Measurements from ENCODE around the gene MCFD2. TPM values are rescaled to one million over a fixed set of nuclear protein-coding genes. Genes with fewer than 3 reads are reported as not detected.
A peak's percentile ranks its signal among the peaks of the same experiment; 100 is the strongest.

Gene MCFD2
- polyA plus RNA-seq, 1 experiment: 166 TPM

GRCh38 chr2:46954951-46955571, 39.5 kb upstream of the MCFD2 start:
- H3K36me3 ChIP-seq (ENCODE audit: control insufficient read depth, insufficient read depth, low read length): peaks cover 50% of the 10 kb centered on the region
- TF ChIP-seq CTCF (IDR thresholded peaks at IDR 0.05; ENCODE audit: insufficient read depth, low read depth, low read length): no peak
- ChIA-PET CTCF (interaction anchor here (0.9 to 1.1 kb wide), 3 partner anchors 10 to 367 kb away, joined by 3 to 4 read pairs (median 3); no protein-coding TSS in a partner anchor), POLR2A (interaction anchor here (0.6 kb wide), 1 partner anchor 76 kb away, joined by 5 read pairs; no protein-coding TSS in a partner anchor)
- DNase-seq (ENCODE audit: low read depth): peak; percentile 73
- H3K27me3 ChIP-seq (ENCODE audit: control insufficient read depth, insufficient read depth, low read length): no peaks in the 10 kb centered on the region
- H3K4me3 ChIP-seq (ENCODE audit: low read depth, low read length): no peak overlapping the region

- H3K27me3 ChIP-seq (ENCODE audit: control insufficient read depth, insufficient read depth, low read length): no peaks in the 10 kb centered on the region
- peaks cover 25% of the 10 kb centered on the region for H3K36me3 ChIP-seq (ENCODE audit: control insufficient read depth, insufficient read depth, low read length)
- POLR2A ChIA-PET: no interaction called here
- no peak for TF ChIP-seq CTCF (IDR thresholded peaks at IDR 0.05; ENCODE audit: insufficient read depth, low read depth, low read length)
- no peak overlapping the region for H3K4me3 ChIP-seq (ENCODE audit: low read depth, low read length)
- no peak for DNase-seq (ENCODE audit: low read depth)
- CTCF ChIA-PET: no interaction called here
Measured at GRCh38 chr2:46952171-46952570, 36.6 kb upstream of the MCFD2 start.

GRCh38 chr2:46951290-46952064, 35.9 kb upstream of the MCFD2 start:
- CTCF ChIA-PET: no interaction called here
- H3K27me3 ChIP-seq (ENCODE audit: control insufficient read depth, insufficient read depth, low read length): no peaks in the 10 kb centered on the region
- peaks cover 20% of the 10 kb centered on the region for H3K36me3 ChIP-seq (ENCODE audit: control insufficient read depth, insufficient read depth, low read length)
- no peak overlapping the region for H3K4me3 ChIP-seq (ENCODE audit: low read depth, low read length)
- DNase-seq (ENCODE audit: low read depth): no peak
- POLR2A ChIA-PET: no interaction called here
- TF ChIP-seq CTCF (IDR thresholded peaks at IDR 0.05; ENCODE audit: insufficient read depth, low read depth, low read length): no peak

- DNase-seq (ENCODE audit: low read depth): no peak
Measured at GRCh38 chr2:46950314-46950713, 34.7 kb upstream of the MCFD2 start.

More at GRCh38 chr2:46950314-46950713, 34.7 kb upstream of the MCFD2 start:
- TF ChIP-seq CTCF (IDR thresholded peaks at IDR 0.05; ENCODE audit: insufficient read depth, low read depth, low read length): no peak
- ChIA-PET POLR2A (no interaction called here), CTCF (no interaction called here)
- peaks cover 18% of the 10 kb centered on the region for H3K36me3 ChIP-seq (ENCODE audit: control insufficient read depth, insufficient read depth, low read length)
- no peak overlapping the region for H3K4me3 ChIP-seq (ENCODE audit: low read depth, low read length)
- no peaks in the 10 kb centered on the region for H3K27me3 ChIP-seq (ENCODE audit: control insufficient read depth, insufficient read depth, low read length)

Data from BJ (cell line).